Neural progenitor cell (in vitro differentiated cells): Measurements from ENCODE around the gene KCNJ9.

Experiments
- EZH2 ChIP-seq: fragments of 200-600 bp; sonication (generic); IDR thresholded peaks from 2 replicates; pipeline ENCODE4 v1.6.1; 2017; ENCODE audit warnings: antibody characterized with exemption, mild to moderate bottlenecking, moderate library complexity
- EZH2phosphoT487 ChIP-seq: fragments of 200-600 bp; sonication (generic); IDR thresholded peaks from 2 replicates; pipeline ENCODE4 v1.6.1; 2017; ENCODE audit warnings: antibody characterized with exemption
- TF ChIP-seq, protein P1 (sequence below): fragments of 200-600 bp; sonication (generic); IDR thresholded peaks from 2 replicates; pipeline ENCODE4 v1.5.1; 2017; ENCODE audit warnings: antibody characterized with exemption, mild to moderate bottlenecking

DNA sequence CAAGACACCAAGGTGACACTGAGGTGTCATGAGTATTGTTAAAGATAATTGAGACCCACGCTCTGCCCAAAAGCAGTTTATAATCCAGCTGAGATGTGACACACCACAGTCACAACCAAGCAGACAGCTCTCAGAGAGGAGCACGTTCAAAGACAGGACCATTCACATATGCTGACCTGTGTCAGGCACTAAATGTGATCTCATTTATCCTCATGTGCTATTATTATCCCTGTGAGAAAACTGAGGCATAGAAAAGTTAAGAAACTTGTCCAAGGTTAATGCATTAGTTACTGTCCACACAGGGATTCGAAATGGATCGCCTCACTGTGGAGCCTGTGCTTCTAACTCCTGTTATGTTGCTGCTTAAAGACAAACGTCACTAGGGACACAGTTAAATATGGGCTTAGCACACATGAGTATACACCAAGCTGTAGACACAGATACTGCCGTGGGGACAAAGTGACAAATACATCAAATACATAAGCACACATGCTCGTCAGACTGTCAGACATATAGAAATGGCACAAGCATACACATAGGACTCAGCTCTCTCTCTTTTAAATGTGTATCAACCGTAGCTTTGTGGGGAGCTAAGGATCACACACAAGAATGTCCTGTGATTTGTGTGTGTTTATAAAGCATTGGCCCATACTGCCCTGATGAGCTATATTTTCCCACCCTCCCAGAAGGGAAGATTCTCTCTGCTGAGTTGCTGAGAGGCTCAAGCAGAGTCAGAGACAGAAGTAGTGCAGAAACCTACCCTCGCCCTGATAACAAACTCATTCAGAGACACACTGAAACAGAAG lies 20.6 kb downstream of the KCNJ9 start:
- TF ChIP-seq EZH2 (no peak), EZH2phosphoT487 (no peak)
- TF ChIP-seq, protein P1, sequence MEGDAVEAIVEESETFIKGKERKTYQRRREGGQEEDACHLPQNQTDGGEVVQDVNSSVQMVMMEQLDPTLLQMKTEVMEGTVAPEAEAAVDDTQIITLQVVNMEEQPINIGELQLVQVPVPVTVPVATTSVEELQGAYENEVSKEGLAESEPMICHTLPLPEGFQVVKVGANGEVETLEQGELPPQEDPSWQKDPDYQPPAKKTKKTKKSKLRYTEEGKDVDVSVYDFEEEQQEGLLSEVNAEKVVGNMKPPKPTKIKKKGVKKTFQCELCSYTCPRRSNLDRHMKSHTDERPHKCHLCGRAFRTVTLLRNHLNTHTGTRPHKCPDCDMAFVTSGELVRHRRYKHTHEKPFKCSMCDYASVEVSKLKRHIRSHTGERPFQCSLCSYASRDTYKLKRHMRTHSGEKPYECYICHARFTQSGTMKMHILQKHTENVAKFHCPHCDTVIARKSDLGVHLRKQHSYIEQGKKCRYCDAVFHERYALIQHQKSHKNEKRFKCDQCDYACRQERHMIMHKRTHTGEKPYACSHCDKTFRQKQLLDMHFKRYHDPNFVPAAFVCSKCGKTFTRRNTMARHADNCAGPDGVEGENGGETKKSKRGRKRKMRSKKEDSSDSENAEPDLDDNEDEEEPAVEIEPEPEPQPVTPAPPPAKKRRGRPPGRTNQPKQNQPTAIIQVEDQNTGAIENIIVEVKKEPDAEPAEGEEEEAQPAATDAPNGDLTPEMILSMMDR, result no peak
